Colonic mucosa (tissue), 4 donors: ENCODE results near the gene TMED10. TPM values are rescaled to one million over a fixed set of nuclear protein-coding genes. Genes with fewer than 3 reads are reported as not detected.

Experiments used
- DNase-seq: peaks from one replicate; pipeline ENCODE4 v3.0.0-alpha.2; 2020
- H3K27ac ChIP-seq: fragments of 200-600 bp; one replicate; pipeline ENCODE4 v1.8.0; 2021
- H3K27me3 ChIP-seq: fragments of 200-600 bp; one replicate; pipeline ENCODE4 v1.8.0; 2021
- H3K36me3 ChIP-seq: fragments of 200-600 bp; one replicate; pipeline ENCODE4 v1.8.0; 2021
- H3K4me1 ChIP-seq: fragments of 200-600 bp; one replicate; pipeline ENCODE4 v1.8.0; 2021; ENCODE audit warnings: mild to moderate bottlenecking
- H3K4me3 ChIP-seq: fragments of 200-600 bp; one replicate; pipeline ENCODE4 v1.8.0; 2021
- H3K9ac ChIP-seq, 2 donors: one replicate each; pipeline ENCODE4 v1.7.0; 2013; ENCODE audit warnings: control low read depth in 2 of 2, low read depth in 2 of 2, low read length in 2 of 2
- H3K9me3 ChIP-seq: fragments of 200-600 bp; one replicate; pipeline ENCODE4 v1.8.0; 2021
- CTCF ChIP-seq: fragments of 200-600 bp; IDR thresholded peaks from one replicate; pipeline ENCODE4 v1.8.0; 2022; ENCODE audit warnings: antibody characterized with exemption, mild to moderate bottlenecking
- intact Hi-C: fragments of 100-400 bp; cut with DNase I; formaldehyde crosslinking; loops from one replicate; pipeline ENCODE4 v1.14.1; 2022
- total RNA-seq, 2 donors: library from RNA; stranded (reverse); fragmentation: NEBNext Ultra II Directional in 1 of 2; extraction: Animal tissue kit (Norgen Biotek cat#: 25700) in 1 of 2; gene quantifications; one replicate each; pipeline ENCODE4 v1.2.1, GENCODE V29; 2021
- donor health status: healthy.
- donor health status: DM: no; HTN: no; CAD: no.
- donor health status: DM: no; HTN: no; CAD: no.

The TMED10 gene
- total RNA-seq, 2 donors from 2014 or later, result 387 to 432 TPM

GRCh38 chr14:75188086-75188485 lies 11.7 kb upstream of the TMED10 start:
- Histone ChIP-seq H3K27ac (no peak overlapping the region), H3K36me3 (no peaks in the 10 kb centered on the region), H3K9me3 (no peaks in the 10 kb centered on the region), H3K4me3 (no peak overlapping the region), H3K4me1 (peaks cover 7% of the 10 kb centered on the region), H3K27me3 (no peaks in the 10 kb centered on the region), H3K9ac (peak overlapping the region in 1 of 2 donors; percentile 29)
- intact Hi-C loops, result no loop called here
- TF ChIP-seq CTCF, result no peak
- no peak for DNase-seq

GRCh38 chr14:75186953-75187352 lies 10.5 kb upstream of the TMED10 start:
- Histone ChIP-seq H3K4me3 (no peak overlapping the region), H3K9ac (no peak overlapping the region), H3K9me3 (no peaks in the 10 kb centered on the region), H3K27ac (no peak overlapping the region), H3K4me1 (peaks cover 7% of the 10 kb centered on the region), H3K27me3 (no peaks in the 10 kb centered on the region), H3K36me3 (no peaks in the 10 kb centered on the region)
- DNase-seq, result no peak
- intact Hi-C loops, result no loop called here
- no peak for TF ChIP-seq CTCF

GRCh38 chr14:75185251-75186040 lies 9.0 kb upstream of the TMED10 start:
- Histone ChIP-seq H3K4me3 (no peak overlapping the region), H3K36me3 (no peaks in the 10 kb centered on the region), H3K9me3 (no peaks in the 10 kb centered on the region), H3K27me3 (no peaks in the 10 kb centered on the region), H3K27ac (peak overlapping the region; percentile 67), H3K9ac (peak overlapping the region in 1 of 2 donors; percentile 26), H3K4me1 (peaks cover 7% of the 10 kb centered on the region)
- no peak for DNase-seq
- intact Hi-C loops, result no loop called here
- TF ChIP-seq CTCF, result no peak

GRCh38 chr14:75184492-75184891 lies 8.1 kb upstream of the TMED10 start:
- Histone ChIP-seq H3K4me1 (peaks cover 7% of the 10 kb centered on the region), H3K27ac (peak overlapping the region; percentile 67), H3K4me3 (no peak overlapping the region), H3K36me3 (no peaks in the 10 kb centered on the region), H3K9me3 (no peaks in the 10 kb centered on the region), H3K9ac (peak overlapping the region in 1 of 2 donors; percentile 40), H3K27me3 (no peaks in the 10 kb centered on the region)
- intact Hi-C loops, result no loop called here
- no peak for DNase-seq
- TF ChIP-seq CTCF, result no peak

GRCh38 chr14:75184039-75184438 lies 7.6 kb upstream of the TMED10 start:
- intact Hi-C loops, result no loop called here
- no peak overlapping the region for H3K9ac ChIP-seq
- DNase-seq, result peak; percentile 53
- no peak for TF ChIP-seq CTCF
- no peaks in the 10 kb centered on the region for H3K9me3 ChIP-seq
- H3K4me3 ChIP-seq, result no peak overlapping the region
- H3K4me1 ChIP-seq, result peaks cover 7% of the 10 kb centered on the region
- no peaks in the 10 kb centered on the region for H3K36me3 ChIP-seq
- H3K27ac ChIP-seq, result peak overlapping the region; percentile 67
- H3K27me3 ChIP-seq, result no peaks in the 10 kb centered on the region
